ENCODE measurements around the gene SIGLEC1.

SIGLEC1 gene

DNA sequence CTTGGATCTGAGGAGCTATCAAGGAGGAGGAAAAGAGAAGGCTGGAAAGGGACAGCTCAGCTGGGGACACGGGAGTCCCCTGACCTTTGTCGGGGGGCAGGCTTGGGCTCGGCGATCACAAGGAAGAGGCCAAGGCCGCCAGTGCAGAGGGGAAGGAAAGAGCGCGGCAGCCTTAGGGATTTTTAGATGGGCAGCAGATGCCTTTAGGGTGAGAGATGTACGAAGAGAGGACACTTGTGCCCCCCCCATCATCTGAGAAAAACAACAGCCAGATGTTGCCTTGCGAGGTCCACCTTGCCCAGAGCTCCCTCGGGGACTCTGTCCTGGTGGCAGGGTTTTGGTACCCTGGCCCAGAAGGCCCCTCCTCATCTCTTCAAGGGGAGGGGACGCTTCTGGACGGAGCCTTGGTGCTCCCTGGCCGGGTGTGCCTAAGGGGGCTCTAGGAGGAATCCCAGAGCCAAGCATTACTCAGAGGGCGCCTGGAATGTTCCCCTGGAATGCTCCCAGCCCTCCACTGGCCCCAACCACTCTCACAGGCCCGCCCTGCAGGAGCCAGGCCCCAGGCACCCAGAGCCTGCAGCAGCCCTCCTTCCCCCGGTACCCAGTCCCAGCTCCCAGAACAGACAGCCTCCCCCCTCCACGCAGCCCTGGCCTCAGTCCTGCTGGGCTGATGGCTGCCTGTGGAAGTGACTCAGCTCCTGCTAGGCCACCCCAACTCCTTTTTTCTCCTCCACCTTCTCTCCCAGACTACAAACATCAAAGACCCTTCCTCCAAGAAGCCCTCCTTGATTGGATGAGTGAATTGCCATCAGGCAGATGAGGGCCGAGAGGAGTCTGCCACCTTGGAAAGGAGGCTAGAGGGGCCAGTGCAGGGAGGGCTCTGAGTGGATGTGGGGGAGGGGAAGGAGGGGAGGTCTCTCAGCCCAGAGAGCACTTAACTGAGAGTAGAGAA, 32.4 kb downstream of the SIGLEC1 start:
- no peak for DNase-seq (ENCODE audit: low read depth in 2 of 2)

DNA sequence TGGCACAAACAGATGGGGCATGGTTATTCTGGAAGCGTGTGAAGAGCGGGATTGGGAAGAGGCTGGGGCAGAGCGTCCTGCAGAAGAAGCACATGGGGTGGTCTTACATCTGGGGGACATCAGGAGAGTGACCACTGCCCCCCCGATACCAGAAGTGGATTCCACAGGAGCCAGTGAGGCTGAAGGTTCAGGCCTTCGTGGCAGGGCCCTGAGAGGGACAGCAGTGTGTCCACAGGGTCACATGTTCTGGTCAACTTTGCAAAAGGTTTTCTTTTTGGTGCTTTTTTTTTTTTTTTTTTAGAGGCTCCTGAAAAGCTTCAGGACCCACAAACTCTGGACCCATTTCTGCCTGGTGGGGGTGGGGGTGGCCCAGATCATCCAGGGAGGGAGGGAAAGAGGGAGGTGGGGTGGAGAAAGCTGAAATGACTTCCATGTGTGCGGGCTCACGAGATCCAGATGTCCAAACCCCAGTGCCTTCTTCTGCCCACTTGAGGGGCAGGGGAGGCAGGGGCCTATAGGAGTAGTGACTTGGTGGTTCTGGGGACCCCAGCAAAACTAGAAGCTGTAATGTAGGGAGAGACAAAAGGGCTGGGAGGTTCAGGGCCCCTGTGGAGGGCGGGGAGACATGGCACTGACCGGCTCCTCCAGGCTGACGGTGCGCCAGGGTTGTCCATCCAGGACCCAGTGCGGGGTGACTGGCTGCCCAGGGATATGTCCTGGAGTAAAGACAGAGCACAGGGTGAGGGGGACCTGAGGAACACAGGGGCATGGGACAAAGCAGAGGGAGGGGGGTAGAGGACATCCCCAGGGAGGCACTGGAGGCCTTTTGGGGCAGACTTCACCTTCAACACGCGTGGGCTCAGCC, 33.3 kb downstream of the SIGLEC1 start:
- no peak for DNase-seq (ENCODE audit: low read depth in 2 of 2)

- DNase-seq (ENCODE audit: low read depth in 2 of 2): no peak
Observed at GRCh38 chr20:3678198-3678597, 34.2 kb downstream of the SIGLEC1 start.

GRCh38 chr20:3677733-3678132, 34.7 kb downstream of the SIGLEC1 start:
- DNase-seq (ENCODE audit: low read depth in 2 of 2): no peak

- DNase-seq (ENCODE audit: low read depth in 2 of 2): no peak
Observed at GRCh38 chr20:3674995-3675900, 37.2 kb downstream of the SIGLEC1 start.

- no peak for DNase-seq (ENCODE audit: low read depth in 2 of 2)
Observed at GRCh38 chr20:3674447-3674846, 38.0 kb downstream of the SIGLEC1 start.

GRCh38 chr20:3673221-3674070, 39.0 kb downstream of the SIGLEC1 start:
- DNase-seq (ENCODE audit: low read depth in 2 of 2): no peak

DNA sequence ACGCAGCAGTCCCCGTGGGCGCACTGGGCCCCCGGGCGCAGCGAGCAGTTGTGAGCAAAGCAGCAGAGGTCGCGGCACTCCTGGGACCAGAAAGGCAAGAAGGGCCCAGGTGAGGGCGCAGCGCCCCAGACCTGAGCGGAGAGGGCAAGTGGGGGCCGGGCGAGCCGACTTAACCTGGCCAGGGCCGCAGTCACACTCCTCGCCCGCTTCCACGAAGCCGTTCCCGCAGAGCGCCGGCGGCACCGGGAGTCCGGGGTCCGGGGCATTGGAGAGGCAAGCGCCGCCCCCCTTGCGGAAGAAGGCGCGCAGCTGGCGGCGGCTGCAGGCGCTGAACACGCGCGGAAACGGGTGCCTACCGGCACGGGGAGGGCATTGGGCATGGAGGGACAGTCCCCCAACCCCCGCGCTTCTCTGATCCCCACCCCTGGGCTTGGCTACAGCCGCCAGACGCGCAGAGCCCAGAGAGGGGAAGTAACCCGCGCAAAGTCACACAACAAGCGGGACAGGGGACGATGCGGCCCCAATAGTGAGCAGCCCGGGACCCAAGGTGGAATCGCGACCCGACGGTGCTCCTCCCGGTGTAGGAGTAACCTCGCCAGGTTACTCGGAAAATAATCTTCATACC, 39.7 kb downstream of the SIGLEC1 start:
- no peak for DNase-seq (ENCODE audit: low read depth in 2 of 2)

GRCh38 chr20:3671986-3672546, 40.3 kb downstream of the SIGLEC1 start:
- DNase-seq (ENCODE audit: low read depth in 2 of 2): no peak

DNA sequence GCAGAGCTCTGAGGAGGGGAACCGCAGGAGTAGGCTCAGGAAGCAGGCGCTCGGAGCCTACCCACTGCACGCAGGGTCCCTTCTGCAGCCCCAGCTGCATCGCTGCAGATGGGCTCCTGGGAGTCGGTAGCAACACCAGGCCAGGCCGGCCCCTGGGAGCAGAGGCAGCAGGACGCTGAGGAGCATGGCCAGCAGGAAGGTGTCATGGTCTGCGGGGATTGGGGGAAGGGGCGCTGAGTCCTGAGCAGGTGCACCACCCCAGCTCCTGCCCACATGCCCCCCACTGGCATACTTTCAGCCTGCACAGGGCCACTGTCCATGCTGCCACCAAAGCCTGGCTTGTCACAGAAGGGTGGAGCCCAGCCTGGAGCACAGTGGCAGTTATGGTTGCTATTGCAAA, 41.5 kb downstream of the SIGLEC1 start:
- DNase-seq (ENCODE audit: low read depth in 2 of 2): no peak

DNA sequence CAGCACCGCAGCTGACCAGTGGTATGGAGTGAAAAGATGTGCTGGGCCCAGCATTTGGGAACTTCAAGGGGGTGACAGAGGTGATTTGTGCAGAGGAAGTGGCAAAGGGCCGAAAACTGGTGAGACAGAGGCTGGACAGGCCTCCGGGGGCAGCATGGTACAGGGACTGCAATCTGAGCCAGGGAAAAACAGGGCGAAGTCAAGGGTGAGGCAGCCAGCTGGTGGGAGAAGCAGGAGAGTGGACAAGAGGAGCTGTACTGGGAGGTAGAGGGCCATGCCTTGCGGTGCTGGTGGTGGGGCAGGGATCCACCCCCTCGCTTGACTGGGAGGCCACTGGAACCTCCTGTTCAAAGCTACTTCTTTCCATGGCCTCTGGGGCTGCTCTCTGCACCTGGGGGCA, 41.9 kb downstream of the SIGLEC1 start:
- no peak for DNase-seq (ENCODE audit: low read depth in 2 of 2)

DNA sequence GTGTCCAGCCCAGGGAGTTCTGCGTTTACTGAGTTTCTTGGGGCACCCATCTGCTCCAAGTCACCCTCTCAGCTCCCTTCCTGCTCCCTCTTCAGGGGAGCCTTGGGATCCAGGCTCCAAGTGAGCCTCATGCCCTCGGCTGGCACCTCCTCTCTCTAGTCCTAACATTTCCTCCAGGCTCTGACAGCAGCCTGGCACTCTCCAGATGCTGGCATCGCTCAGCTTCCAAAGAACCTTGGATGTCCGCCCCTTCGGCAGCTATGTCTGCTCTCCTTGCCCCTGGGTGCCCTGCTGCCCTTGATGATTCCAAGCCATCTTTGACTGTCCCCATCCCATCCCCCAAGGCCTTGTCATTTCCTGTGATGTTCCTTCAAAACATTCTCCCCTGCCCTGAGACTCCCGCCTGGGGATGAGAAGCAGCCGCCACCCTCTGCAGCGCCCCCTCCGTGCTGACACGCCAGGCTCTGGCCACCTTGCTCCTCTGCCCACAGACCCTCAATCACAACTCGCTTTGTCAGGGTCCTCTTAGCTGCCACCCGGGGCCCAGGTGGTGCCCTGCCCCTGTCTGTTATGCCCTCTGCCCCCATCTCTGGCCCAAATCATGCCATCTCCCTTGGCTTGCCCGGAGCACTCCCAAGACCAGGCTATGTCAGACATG, 42.6 kb downstream of the SIGLEC1 start:
- no peak for DNase-seq (ENCODE audit: low read depth in 2 of 2)

DNA sequence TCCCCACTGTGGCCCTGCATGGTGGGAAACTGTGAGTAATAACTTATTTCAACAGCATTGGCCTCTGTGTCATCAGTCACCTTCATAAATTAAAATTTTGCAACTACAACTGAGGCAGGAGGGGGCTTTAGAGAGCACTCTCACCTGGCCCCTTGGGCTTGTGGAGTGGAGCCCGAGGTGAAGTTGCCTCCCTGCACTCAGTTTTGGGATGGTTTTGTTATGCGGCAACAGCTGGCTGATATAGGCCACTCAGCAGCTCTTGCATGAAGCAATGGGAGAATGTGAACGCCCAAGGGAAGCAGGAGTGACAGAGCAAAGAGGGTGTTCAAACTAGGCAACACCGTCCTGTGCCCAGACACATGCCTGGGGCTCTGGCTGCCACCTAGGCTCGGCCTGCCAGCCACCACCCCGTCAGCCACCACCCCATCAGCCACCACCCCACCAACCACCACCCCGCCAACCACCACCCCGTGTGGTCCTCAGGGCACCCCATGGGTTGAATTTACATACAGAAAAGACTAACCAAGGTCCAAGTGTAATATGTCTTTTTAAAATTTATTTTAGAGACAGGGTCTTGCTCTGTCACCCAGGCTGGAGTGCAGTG, 44.9 kb downstream of the SIGLEC1 start:
- DNase-seq (ENCODE audit: low read depth in 2 of 2): no peak

- no peak for DNase-seq (ENCODE audit: low read depth in 2 of 2)
Observed at GRCh38 chr20:3663858-3664257, 48.5 kb downstream of the SIGLEC1 start.

GRCh38 chr20:3663031-3663701, 49.2 kb downstream of the SIGLEC1 start, which contains the start of gene GFRA4:
TSS of gene GFRA4 (minus strand) at chr20:3663399. CDS start at chr20:3663399, 0 bp downstream.
- no peak for DNase-seq (ENCODE audit: low read depth in 2 of 2)

All from stimulated activated CD4-positive, alpha-beta T cell treated with anti-CD3 and anti-CD28 coated beads, Interleukin-1b, Interleukin-23, amount 100 ng/mL, for 4 hours (primary cell).